VCaP (cell line): ENCODE data around the gene NHLRC4.

Experiments used
- H3K27ac ChIP-seq: fragments of 450-650 bp; 2 replicates; pipeline ENCODE4 v1.5.1; 2017
- TF ChIP-seq, protein P1 (sequence below): fragments of 450-650 bp; conservative IDR thresholded peaks from 2 replicates; pipeline ENCODE4 v1.5.1; 2017; ENCODE audit warnings: mild to moderate bottlenecking, moderate library complexity

NHLRC4 gene

GRCh38 chr16:608019-608418 lies 41.2 kb downstream of the NHLRC4 start:
- no peak overlapping the region for H3K27ac ChIP-seq
- TF ChIP-seq, protein P1, sequence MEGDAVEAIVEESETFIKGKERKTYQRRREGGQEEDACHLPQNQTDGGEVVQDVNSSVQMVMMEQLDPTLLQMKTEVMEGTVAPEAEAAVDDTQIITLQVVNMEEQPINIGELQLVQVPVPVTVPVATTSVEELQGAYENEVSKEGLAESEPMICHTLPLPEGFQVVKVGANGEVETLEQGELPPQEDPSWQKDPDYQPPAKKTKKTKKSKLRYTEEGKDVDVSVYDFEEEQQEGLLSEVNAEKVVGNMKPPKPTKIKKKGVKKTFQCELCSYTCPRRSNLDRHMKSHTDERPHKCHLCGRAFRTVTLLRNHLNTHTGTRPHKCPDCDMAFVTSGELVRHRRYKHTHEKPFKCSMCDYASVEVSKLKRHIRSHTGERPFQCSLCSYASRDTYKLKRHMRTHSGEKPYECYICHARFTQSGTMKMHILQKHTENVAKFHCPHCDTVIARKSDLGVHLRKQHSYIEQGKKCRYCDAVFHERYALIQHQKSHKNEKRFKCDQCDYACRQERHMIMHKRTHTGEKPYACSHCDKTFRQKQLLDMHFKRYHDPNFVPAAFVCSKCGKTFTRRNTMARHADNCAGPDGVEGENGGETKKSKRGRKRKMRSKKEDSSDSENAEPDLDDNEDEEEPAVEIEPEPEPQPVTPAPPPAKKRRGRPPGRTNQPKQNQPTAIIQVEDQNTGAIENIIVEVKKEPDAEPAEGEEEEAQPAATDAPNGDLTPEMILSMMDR, result no peak

DNA sequence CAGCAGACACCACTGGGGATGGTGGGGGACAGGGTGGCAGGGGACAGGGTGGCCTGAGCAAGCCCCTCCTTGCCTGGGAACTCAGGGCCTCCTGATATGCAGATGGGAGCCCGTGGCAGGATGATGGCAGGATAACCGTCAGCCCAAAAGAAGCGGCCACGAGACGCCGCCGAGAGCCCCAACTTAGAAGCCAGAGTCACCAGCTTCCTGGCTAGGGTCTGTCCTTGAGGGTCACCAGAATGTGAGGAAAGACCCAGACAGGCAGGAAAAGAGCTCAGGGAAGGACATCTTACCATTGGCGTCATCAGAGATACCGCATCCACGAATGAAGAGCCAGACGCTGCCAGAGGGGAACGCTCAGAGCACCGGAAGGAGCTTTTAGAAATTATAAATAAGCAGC lies 42.5 kb downstream of the NHLRC4 start:
- H3K27ac ChIP-seq, result no peak overlapping the region
- TF ChIP-seq, protein P1, result no peak

GRCh38 chr16:609984-610383 lies 43.2 kb downstream of the NHLRC4 start:
- no peak overlapping the region for H3K27ac ChIP-seq
- TF ChIP-seq, protein P1, result no peak

DNA sequence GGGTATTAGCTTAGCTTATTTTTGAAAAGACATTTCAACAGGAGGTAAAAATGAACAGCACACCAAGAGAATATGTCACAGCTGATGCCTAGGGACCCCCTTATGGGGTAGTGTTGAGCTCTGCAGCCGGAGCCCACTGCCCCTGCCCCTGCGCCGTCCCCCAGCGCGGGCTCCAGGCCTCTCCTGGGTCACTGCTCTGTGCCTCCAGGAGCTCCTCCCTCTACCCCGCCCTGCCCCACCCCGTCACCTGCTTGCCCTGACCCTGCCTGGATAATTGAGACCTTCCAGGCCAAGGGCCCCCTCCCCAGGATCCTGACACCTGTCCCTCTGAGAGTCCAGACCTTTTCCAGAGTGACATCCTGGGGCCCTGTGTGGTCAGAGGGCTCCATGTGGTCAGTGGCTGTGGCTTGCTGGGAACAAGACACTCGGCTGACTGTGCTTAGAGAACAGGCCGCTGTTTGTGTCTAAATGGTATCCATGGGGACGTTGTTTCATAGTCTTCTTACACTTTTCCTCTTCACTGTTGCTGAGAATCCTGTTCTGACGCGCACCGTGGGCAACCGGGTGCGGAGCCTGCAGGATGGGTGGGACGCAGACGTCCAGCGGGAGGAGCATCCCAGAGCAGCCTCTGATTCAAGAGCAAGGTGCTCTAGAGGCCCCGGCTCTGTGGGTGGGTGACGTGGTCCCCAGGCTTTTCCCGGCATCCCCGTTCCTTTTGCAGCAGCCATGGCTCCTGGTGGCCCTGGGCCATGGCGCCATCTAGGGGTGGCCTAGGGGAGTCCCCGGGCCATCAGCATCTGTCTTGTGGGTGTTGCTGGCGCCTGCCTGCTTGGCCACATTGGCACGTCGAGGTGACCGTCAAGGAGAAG lies 43.9 kb downstream of the NHLRC4 start:
- no peak overlapping the region for H3K27ac ChIP-seq
- TF ChIP-seq, protein P1, result peak; percentile 66

- TF ChIP-seq, protein P1, result no peak
- H3K27ac ChIP-seq, result no peak overlapping the region
Measured at GRCh38 chr16:615122-615521, 48.3 kb downstream of the NHLRC4 start.

DNA sequence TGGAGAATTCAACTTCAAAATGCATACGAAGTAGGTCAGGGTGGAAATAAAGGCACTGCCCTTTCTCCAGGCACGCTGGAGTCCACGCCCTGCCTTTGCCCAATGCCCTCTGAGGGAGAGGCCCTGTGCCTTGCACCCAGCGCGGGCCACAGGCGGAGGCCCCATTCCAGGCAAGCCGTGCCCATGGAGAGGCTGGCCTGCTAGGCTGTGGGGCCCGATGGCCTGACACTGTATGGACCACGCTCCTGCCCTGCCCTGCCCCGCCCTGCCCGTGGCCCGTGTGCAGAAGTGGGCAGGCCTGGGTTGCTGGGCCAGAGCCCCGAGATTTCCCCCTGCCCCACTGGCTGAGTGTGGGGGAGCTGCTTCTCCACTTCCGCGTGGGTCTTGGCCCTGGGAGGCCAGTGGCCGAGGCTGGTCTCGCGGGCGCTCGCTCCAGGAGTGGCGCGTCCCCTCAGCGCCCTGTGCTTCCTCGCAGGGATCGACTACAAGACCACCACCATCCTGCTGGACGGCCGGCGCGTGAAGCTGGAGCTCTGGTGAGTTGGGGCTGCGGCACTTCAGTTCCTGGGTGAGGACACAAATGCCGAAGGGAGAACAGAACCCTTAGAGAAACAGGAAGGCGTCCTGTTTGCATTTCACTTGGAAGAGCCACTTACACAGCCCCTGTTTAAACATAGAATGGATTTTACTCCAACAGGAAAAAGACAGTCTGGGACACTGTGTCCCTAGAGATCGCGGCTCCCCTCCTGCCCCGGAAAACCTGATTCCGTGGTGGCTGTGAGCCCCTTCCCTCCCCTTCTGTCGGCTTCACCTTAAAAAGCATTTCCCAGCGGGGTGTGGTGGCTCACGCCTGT lies 50.2 kb downstream of the NHLRC4 start:
- H3K27ac ChIP-seq, result peak overlapping the region; percentile 51
- TF ChIP-seq, protein P1, result no peak

DNA sequence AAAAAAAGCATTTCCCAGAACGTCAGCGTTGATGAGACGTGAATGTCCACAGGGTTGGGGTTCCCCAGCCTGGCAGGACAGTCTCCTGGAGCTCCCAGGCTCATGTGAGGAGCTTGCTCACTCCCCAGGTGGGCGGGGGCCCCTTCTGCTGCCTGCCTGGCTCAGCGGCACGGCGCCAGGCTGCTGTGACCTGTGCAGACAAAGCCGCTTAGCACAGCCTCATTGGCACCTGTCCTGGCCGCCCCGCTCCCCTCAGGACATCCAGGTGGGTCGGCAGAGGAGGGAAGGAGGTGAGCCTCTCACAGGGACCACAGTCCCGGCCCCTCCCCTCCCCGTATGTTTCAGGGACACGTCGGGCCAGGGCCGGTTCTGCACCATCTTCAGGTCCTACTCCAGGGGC lies 51.0 kb downstream of the NHLRC4 start:
- H3K27ac ChIP-seq, result peak overlapping the region; percentile 51
- TF ChIP-seq, protein P1, result no peak
